Mesendoderm (in vitro differentiated cells): ENCODE data around the gene PEF1.

Source experiments
- DNase-seq: peaks from one replicate; pipeline ENCODE4 v3.0.0; 2013
- H2AK5ac ChIP-seq: 2 replicates; pipeline ENCODE4 v1.6.1; 2013; ENCODE audit warnings: low read length, inconsistent platforms
- H2BK120ac ChIP-seq: 2 replicates; pipeline ENCODE4 v1.6.1; 2013; ENCODE audit warnings: low read depth, mild to moderate bottlenecking, low read length, moderate library complexity, mixed read lengths
- H2BK15ac ChIP-seq: replicated peaks from 2 replicates; pipeline ENCODE4 v1.6.1; 2013; ENCODE audit warnings: low read depth, mild to moderate bottlenecking, moderate library complexity
- H2BK5ac ChIP-seq: 2 replicates; pipeline ENCODE4 v1.6.1; 2013; ENCODE audit warnings: low read length, inconsistent platforms
- H3K18ac ChIP-seq: 2 replicates; pipeline ENCODE4 v1.6.1; 2013; ENCODE audit warnings: mild to moderate bottlenecking, low read length, mixed read lengths
- H3K23ac ChIP-seq: one replicate; pipeline ENCODE4 v1.6.1; 2013; ENCODE audit warnings: low read length
- H3K27ac ChIP-seq: 2 replicates; pipeline ENCODE4 v1.5.1; 2013; ENCODE audit warnings: low read depth, mild to moderate bottlenecking, inconsistent platforms, low read length, moderate library complexity
- H3K27me3 ChIP-seq: 2 replicates; pipeline ENCODE4 v1.6.1; 2013; ENCODE audit warnings: low read length, control low read depth, mild to moderate bottlenecking, inconsistent platforms; ENCODE audit not compliant: insufficient read depth, poor library complexity
- H3K36me3 ChIP-seq: 2 replicates; pipeline ENCODE4 v1.6.1; 2013; ENCODE audit warnings: low read length, inconsistent platforms; ENCODE audit not compliant: control insufficient read depth, insufficient read depth
- H3K4ac ChIP-seq: one replicate; pipeline ENCODE4 v1.6.1; 2013; ENCODE audit warnings: low read depth, mild to moderate bottlenecking, low read length, moderate library complexity
- H3K4me1 ChIP-seq: 2 replicates; pipeline ENCODE4 v1.6.1; 2013; ENCODE audit warnings: low read depth, low read length, inconsistent platforms; ENCODE audit not compliant: control insufficient read depth
- H3K4me2 ChIP-seq: 2 replicates; pipeline ENCODE4 v1.6.1; 2013; ENCODE audit warnings: low read length
- H3K4me3 ChIP-seq: 2 replicates; pipeline ENCODE4 v1.5.1; 2013; ENCODE audit warnings: mild to moderate bottlenecking, low read length
- H3K56ac ChIP-seq: one replicate; pipeline ENCODE4 v1.6.1; 2013; ENCODE audit warnings: low read length
- H3K79me1 ChIP-seq: 2 replicates; pipeline ENCODE4 v1.6.1; 2013; ENCODE audit warnings: low read length, inconsistent platforms
- H3K79me2 ChIP-seq: 2 replicates; pipeline ENCODE4 v1.6.1; 2013; ENCODE audit warnings: mild to moderate bottlenecking, low read length; ENCODE audit not compliant: control insufficient read depth, insufficient read depth
- H3K9ac ChIP-seq: 2 replicates; pipeline ENCODE4 v1.6.1; 2013; ENCODE audit warnings: low read length, inconsistent platforms
- H4K5ac ChIP-seq: one replicate; pipeline ENCODE4 v1.6.1; 2013; ENCODE audit warnings: low read length
- H4K8ac ChIP-seq: one replicate; pipeline ENCODE4 v1.6.1; 2013; ENCODE audit warnings: low read depth, mild to moderate bottlenecking, control low read depth, low read length, moderate library complexity
- WGBS: extraction: QIAGEN DNeasy Blood & Tissue Kit; methylation state at CpG from one replicate; pipeline ENCODE4 v1.1.7; 2013; ENCODE audit warnings: low lambda C conversion rate, missing lambda C conversion rate; ENCODE audit not compliant: insufficient coverage; ENCODE audit errors: extremely low coverage; 5-methylcytosine and 5-hydroxymethylcytosine counted together

Gene PEF1

DNA sequence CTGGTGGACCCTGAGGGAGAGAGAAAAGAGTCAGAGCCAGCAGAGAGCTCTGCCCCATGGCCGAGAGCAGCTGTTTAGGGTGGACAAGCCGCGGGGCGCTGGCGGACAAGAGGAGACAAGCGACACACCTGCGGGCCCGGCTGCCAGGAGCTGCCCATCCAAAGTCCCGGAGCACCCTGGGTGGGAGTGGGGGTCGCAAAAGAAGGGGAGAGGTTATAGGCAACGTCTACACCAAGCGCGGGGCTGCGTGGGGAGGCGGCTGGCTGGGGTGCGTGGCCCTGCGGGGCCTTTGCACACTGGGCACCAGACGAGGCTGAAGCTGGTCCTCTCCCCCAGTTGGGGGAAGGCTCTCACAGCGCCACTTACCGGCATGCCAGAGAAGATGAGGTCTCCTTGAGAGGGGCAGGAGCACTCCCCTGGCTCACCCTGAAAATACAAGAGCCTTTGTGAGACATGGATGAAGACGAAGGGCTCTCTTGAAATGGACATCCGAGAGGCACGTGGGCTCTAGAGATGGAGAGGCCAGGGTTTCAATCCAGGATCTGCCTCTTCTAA is 35.1 kb upstream of the PEF1 start:
- no peaks in the 10 kb centered on the region for H3K36me3 ChIP-seq
- no peaks in the 10 kb centered on the region for H3K27me3 ChIP-seq
- H2BK120ac ChIP-seq, result no peak overlapping the region
- H3K4me3 ChIP-seq, result no peak overlapping the region
- WGBS, result no CpG with 5 or more reads among the region's 23 CpGs
- no peak overlapping the region for H4K5ac ChIP-seq
- H2BK5ac ChIP-seq, result no peak overlapping the region
- H3K4ac ChIP-seq, result no peak overlapping the region
- no peaks in the 10 kb centered on the region for H3K79me2 ChIP-seq
- H3K27ac ChIP-seq, result no peak overlapping the region
- no peak overlapping the region for H3K56ac ChIP-seq
- H3K79me1 ChIP-seq, result no peaks in the 10 kb centered on the region
- no peak overlapping the region for H3K18ac ChIP-seq
- DNase-seq, result no peak
- no peaks in the 10 kb centered on the region for H3K4me1 ChIP-seq
- no peak overlapping the region for H2BK15ac ChIP-seq
- H3K4me2 ChIP-seq, result no peak overlapping the region
- H3K9ac ChIP-seq, result no peak overlapping the region
- H2AK5ac ChIP-seq, result no peak overlapping the region
- H4K8ac ChIP-seq, result no peak overlapping the region
- no peak overlapping the region for H3K23ac ChIP-seq

DNA sequence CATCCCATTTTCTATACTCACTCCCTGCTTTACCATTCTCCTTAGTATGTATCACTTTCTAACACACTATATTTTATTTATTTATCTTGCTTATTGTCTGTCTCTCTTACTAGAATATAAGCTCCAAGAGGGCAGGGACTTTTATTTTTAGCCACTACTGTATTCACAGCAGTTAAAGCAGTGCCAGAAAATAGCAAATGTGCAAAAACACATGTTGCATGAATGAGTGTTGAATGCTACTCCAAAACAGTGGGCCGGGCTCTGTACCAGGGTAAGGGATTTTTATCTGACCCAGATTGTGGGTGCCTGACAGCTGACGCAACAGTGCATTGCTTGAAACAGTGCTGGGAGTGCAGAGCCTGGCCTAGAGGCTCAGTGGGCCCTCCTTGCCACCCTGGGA is 34.4 kb upstream of the PEF1 start:
- no peak overlapping the region for H2BK15ac ChIP-seq
- H2AK5ac ChIP-seq, result no peak overlapping the region
- H2BK120ac ChIP-seq, result no peak overlapping the region
- H3K18ac ChIP-seq, result no peak overlapping the region
- H3K9ac ChIP-seq, result no peak overlapping the region
- H3K27ac ChIP-seq, result no peak overlapping the region
- H3K79me2 ChIP-seq, result no peaks in the 10 kb centered on the region
- no peak overlapping the region for H3K4me2 ChIP-seq
- H3K4me3 ChIP-seq, result no peak overlapping the region
- H3K4ac ChIP-seq, result no peak overlapping the region
- no CpG with 5 or more reads among the region's 2 CpGs for WGBS
- H3K36me3 ChIP-seq, result no peaks in the 10 kb centered on the region
- H3K4me1 ChIP-seq, result no peaks in the 10 kb centered on the region
- no peak overlapping the region for H3K23ac ChIP-seq
- no peak overlapping the region for H4K5ac ChIP-seq
- no peak overlapping the region for H3K56ac ChIP-seq
- H3K27me3 ChIP-seq, result no peaks in the 10 kb centered on the region
- H3K79me1 ChIP-seq, result no peaks in the 10 kb centered on the region
- H2BK5ac ChIP-seq, result no peak overlapping the region
- no peak overlapping the region for H4K8ac ChIP-seq
- DNase-seq, result no peak

DNA sequence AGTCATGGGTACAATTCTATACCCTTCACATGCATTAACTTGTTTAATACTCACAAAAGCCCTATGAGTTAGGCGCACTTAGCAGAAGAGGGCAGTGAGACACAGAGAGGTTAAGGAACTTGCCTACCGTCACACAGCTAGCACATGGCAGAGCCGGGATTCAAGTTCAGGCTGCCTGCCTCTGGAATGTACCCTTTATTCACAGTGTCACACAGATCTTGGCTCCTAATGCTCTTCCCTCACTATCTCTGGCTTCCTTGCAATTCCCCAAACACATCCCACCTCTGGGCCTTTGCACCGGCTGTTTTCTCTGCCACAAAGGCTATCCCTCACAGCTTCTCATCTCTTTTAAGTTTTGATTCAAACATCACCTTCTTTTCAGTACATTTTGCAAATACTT is 34.0 kb upstream of the PEF1 start:
- H3K79me1 ChIP-seq, result no peaks in the 10 kb centered on the region
- no peak overlapping the region for H3K4ac ChIP-seq
- no peak overlapping the region for H4K8ac ChIP-seq
- no peak overlapping the region for H3K56ac ChIP-seq
- H3K79me2 ChIP-seq, result no peaks in the 10 kb centered on the region
- WGBS, result no CpG with 5 or more reads among the region's 4 CpGs
- H2BK120ac ChIP-seq, result no peak overlapping the region
- no peak overlapping the region for H3K4me3 ChIP-seq
- H3K4me2 ChIP-seq, result no peak overlapping the region
- H2BK5ac ChIP-seq, result no peak overlapping the region
- H3K23ac ChIP-seq, result no peak overlapping the region
- H3K27me3 ChIP-seq, result no peaks in the 10 kb centered on the region
- no peak overlapping the region for H3K27ac ChIP-seq
- H2AK5ac ChIP-seq, result no peak overlapping the region
- H3K36me3 ChIP-seq, result no peaks in the 10 kb centered on the region
- no peak overlapping the region for H4K5ac ChIP-seq
- H3K4me1 ChIP-seq, result no peaks in the 10 kb centered on the region
- H3K18ac ChIP-seq, result no peak overlapping the region
- H2BK15ac ChIP-seq, result no peak overlapping the region
- no peak for DNase-seq
- H3K9ac ChIP-seq, result no peak overlapping the region

DNA sequence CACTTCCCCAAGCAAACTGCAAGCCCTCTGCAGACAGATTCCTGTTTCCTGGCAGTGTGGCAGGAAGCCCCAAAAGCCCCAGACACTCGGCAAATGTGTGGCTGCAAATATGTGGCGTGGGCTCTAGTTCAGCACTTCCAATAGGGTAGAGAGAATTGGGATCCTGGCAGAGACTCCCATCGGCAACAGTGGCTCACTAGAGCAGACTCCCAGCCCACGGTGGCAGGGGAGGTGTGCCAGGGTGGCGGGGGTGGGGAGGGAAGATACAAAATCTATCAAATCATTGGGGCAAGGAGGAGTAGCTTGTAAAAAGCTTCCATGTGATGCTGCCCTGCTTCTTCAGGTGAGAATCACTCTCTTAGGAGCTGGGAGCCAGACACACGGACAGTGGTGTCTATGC is 33.3 kb upstream of the PEF1 start:
- H3K9ac ChIP-seq, result no peak overlapping the region
- no peak overlapping the region for H3K27ac ChIP-seq
- no peaks in the 10 kb centered on the region for H3K27me3 ChIP-seq
- H3K4me3 ChIP-seq, result no peak overlapping the region
- no peaks in the 10 kb centered on the region for H3K4me1 ChIP-seq
- H3K23ac ChIP-seq, result no peak overlapping the region
- no peaks in the 10 kb centered on the region for H3K79me1 ChIP-seq
- WGBS, result no CpG with 5 or more reads among the region's 6 CpGs
- H3K18ac ChIP-seq, result no peak overlapping the region
- no peaks in the 10 kb centered on the region for H3K36me3 ChIP-seq
- H3K4me2 ChIP-seq, result no peak overlapping the region
- no peak overlapping the region for H2AK5ac ChIP-seq
- no peak overlapping the region for H2BK120ac ChIP-seq
- no peak for DNase-seq
- no peaks in the 10 kb centered on the region for H3K79me2 ChIP-seq
- H4K5ac ChIP-seq, result no peak overlapping the region
- H3K4ac ChIP-seq, result no peak overlapping the region
- no peak overlapping the region for H4K8ac ChIP-seq
- H3K56ac ChIP-seq, result no peak overlapping the region
- no peak overlapping the region for H2BK15ac ChIP-seq
- no peak overlapping the region for H2BK5ac ChIP-seq

- Histone ChIP-seq H3K4me1 (no peaks in the 10 kb centered on the region), H2AK5ac (no peak overlapping the region), H4K5ac (no peak overlapping the region), H3K18ac (no peak overlapping the region), H3K79me1 (no peaks in the 10 kb centered on the region), H3K56ac (no peak overlapping the region), H2BK5ac (no peak overlapping the region), H3K27ac (no peak overlapping the region), H4K8ac (no peak overlapping the region), H2BK120ac (no peak overlapping the region), H3K36me3 (no peaks in the 10 kb centered on the region), H3K4ac (no peak overlapping the region), H3K4me3 (no peak overlapping the region), H3K27me3 (no peaks in the 10 kb centered on the region), H3K79me2 (no peaks in the 10 kb centered on the region), H3K4me2 (no peak overlapping the region), H2BK15ac (no peak overlapping the region), H3K9ac (no peak overlapping the region), H3K23ac (no peak overlapping the region)
- no peak for DNase-seq
- WGBS, result no CpG with 5 or more reads among the region's 3 CpGs
These were observed 32.7 kb upstream of the PEF1 start for GRCh38 chr1:31677401-31677800.

DNA sequence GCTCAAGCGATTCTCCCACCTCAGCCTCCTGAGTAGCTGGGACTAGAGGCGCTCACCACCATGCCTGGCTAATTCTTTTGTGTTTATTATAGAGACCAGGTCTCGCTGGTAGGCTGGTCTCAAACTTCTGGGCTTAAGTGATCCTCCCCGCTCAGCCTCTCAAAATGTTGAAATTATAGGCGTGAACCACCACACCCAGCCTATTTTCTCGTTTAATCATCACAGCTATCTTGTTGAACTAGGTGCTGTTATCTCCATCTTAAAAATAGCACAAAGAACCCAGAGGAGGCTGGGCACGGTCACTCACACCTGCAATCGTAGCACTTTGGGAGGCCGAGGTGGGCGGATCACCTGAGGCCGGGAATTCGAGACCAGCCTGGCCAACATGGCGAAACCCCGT is 31.1 kb upstream of the PEF1 start:
- no peak overlapping the region for H2BK120ac ChIP-seq
- H3K4ac ChIP-seq, result no peak overlapping the region
- no peak overlapping the region for H3K23ac ChIP-seq
- no CpG with 5 or more reads among the region's 14 CpGs for WGBS
- H3K18ac ChIP-seq, result no peak overlapping the region
- no peak for DNase-seq
- no peaks in the 10 kb centered on the region for H3K79me2 ChIP-seq
- no peak overlapping the region for H3K56ac ChIP-seq
- H2BK5ac ChIP-seq, result no peak overlapping the region
- no peak overlapping the region for H3K27ac ChIP-seq
- no peak overlapping the region for H4K5ac ChIP-seq
- H3K9ac ChIP-seq, result no peak overlapping the region
- H3K79me1 ChIP-seq, result no peaks in the 10 kb centered on the region
- no peaks in the 10 kb centered on the region for H3K4me1 ChIP-seq
- no peaks in the 10 kb centered on the region for H3K36me3 ChIP-seq
- H4K8ac ChIP-seq, result no peak overlapping the region
- no peak overlapping the region for H2BK15ac ChIP-seq
- no peaks in the 10 kb centered on the region for H3K27me3 ChIP-seq
- H3K4me3 ChIP-seq, result no peak overlapping the region
- H2AK5ac ChIP-seq, result no peak overlapping the region
- H3K4me2 ChIP-seq, result no peak overlapping the region
